ENCODE measurements around the gene BEND5.

DNA sequence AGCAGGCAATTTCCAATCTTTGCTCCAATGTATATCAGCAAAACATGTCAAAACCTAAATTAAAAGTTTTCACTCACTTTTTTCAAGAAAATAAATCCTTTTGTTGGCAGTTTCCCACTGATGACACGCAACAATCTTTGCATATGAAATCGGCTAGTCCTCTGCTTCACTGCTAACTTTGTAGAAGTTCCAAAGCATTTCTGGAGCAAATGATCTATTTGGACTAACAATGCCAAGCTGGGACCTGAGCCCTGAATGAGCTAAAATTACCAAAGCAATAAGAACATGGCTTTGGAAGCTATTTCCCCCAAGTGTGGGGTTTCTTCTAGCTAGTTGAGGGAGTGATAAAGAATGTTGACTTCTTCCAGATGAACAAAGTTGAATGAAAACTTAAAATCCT, 5.1 kb downstream of the BEND5 start:
- TF ChIP-seq GATA2 (IDR thresholded peaks at IDR 0.05; ENCODE audit: low read depth, low read length) (no peak), GATA3 (IDR thresholded peaks at IDR 0.05; ENCODE audit: low read depth, low read length) (no peak)
